Retina (tissue), 1 donor: ENCODE measurements around the gene ACSL3.

Source experiments
- DNase-seq: peaks from one replicate; pipeline ENCODE4 v3.0.0-alpha.2; 2016

The ACSL3 gene

DNA sequence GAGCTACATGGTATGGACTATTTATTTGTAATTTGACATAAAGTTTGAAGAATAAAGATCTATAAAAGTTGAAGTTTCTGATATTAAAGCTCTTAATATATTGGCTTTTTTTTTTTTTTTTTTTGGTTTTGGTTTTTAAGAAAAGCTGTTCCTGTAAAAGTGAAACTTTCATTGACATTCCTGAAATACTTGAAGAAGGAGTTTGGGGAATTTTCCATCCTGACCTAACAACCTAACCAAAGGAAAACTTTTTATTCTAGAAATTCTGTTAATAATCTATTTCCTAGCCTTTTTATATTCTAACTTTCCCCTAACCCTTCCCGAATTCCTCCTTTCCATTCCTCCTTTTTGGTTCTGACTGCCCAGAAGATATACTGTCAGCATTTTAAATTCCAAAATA lies 83.7 kb downstream of the ACSL3 start:
- no peak for DNase-seq

GRCh38 chr2:222944971-222945740 lies 84.3 kb downstream of the ACSL3 start:
- DNase-seq = no peak

DNA sequence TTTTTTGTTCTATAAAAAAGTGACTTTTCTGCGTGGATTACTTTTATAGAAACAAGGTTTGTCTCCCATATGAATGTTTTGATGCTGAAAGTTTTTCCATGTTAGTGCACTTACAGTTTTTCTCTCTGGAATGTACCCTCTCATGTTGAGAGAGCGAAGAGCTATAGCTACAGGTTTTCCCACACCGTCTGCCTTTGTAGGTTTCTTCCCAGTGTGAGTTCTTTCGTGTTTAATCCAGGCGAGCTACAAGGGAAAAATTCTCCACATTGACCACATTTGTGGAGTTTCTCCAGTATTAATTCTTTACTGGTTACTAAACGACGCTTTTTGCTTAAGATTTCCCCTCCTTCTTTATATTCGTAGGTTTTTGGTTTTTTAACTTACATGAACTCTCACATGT lies 85.1 kb downstream of the ACSL3 start:
- no peak for DNase-seq

DNA sequence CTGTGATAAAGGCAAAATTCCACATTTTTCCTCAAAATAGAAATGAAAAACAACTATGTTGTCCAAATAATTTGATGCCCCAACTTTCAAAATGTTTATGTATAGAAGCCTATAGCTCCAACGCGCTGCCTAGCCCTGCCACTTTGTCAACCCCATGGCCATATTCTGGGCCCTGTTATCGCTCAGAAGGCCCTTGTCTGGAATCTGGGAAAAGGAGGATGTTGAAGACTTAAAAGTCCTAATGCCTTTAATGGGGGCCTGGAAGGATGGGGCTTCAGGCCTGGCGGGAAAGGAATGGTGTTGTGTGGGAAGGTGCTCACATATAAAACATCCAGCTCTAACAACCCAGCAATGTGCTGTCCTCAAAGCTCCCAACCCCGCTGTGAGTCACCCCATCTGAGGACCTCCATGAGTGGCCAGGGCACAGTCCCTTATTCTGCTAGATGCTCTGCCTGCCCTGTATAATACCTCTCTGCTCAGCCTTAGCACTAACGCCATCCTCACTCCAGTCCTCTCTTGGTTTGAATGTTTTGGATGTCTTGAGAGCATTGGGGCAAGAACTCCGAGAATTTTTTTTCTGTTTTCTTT lies 86.0 kb downstream of the ACSL3 start:
- DNase-seq = no peak

GRCh38 chr2:222949073-222949472 lies 88.2 kb downstream of the ACSL3 start:
- no peak for DNase-seq

- no peak for DNase-seq
Observed at GRCh38 chr2:222949690-222950323, 89.0 kb downstream of the ACSL3 start.

GRCh38 chr2:222950638-222951285 lies 89.9 kb downstream of the ACSL3 start:
- DNase-seq = no peak

DNA sequence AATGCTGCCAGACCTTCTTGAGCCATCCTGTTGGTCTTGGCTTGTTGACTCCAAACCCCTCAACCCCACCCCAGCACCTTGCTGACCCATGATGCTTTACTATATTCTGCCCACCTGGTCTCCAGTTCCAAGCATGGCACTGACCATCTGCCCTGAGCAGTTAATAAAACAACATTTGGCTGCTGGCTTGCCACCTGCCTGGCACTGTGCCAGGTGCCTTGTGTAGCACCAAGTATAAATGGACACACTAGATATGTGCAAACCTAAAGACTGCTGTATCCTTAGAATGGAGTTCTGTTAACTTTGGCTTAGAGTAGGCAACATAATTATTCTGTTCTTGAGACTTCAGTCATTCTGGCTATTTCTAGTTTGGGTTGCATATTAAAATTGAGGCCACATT lies 91.4 kb downstream of the ACSL3 start:
- DNase-seq = no peak

- DNase-seq = no peak
Observed at GRCh38 chr2:222955008-222955407, 94.2 kb downstream of the ACSL3 start.

- DNase-seq = no peak
Observed at GRCh38 chr2:222959358-222959757, 98.5 kb downstream of the ACSL3 start.

DNA sequence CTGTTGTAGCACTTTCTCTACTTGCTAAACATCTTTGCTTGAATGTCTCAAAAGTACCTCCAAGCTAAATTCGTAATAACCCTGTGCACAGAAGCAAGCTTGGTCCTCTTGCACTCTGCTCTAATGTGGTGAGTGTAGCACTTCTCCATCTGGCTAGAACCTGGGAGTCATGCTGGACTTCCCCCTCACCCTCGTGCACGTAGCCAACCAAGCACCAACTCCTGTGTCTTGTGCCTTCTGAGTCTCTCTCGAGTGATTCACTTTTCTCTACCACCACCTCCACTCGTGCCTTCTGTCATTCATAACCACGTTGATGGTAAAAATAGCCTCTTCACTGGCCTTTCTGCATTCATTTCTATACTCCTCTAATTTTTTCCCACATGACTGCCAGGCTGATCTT lies 99.3 kb downstream of the ACSL3 start:
- no peak for DNase-seq

GRCh38 chr2:222963641-222964040 lies 102.8 kb downstream of the ACSL3 start:
- DNase-seq = no peak

- DNase-seq = no peak
Observed at GRCh38 chr2:222964376-222965031, 103.7 kb downstream of the ACSL3 start.

GRCh38 chr2:222965555-222965954 lies 104.7 kb downstream of the ACSL3 start:
- no peak for DNase-seq

- DNase-seq = no peak
Observed at GRCh38 chr2:222968550-222969155, 107.8 kb downstream of the ACSL3 start.

- DNase-seq = no peak
Observed at GRCh38 chr2:222969491-222969890, 108.7 kb downstream of the ACSL3 start.

DNA sequence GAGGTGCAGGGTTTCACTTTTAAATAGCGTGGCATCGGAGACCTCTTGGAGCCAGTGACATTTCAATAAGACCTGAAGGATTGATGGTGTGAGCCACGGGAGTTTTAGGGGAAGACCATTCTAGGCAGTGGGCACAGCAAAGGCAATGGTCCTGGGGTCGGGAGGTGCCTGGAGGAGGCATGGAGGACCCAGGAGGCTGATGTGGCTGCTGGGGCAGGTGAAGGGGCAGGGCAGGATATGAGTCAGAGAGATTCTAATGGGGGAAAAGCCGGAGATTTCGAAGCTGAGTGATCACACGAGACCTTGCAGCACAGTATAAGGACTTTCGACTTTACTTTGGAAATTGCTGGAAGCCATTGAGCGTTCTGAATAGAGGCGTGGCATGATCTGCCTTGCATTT lies 111.6 kb downstream of the ACSL3 start:
- no peak for DNase-seq

GRCh38 chr2:222973237-222973636 lies 112.4 kb downstream of the ACSL3 start:
- DNase-seq = no peak

- DNase-seq = no peak
Observed at GRCh38 chr2:222973733-222974132, 112.9 kb downstream of the ACSL3 start.

DNA sequence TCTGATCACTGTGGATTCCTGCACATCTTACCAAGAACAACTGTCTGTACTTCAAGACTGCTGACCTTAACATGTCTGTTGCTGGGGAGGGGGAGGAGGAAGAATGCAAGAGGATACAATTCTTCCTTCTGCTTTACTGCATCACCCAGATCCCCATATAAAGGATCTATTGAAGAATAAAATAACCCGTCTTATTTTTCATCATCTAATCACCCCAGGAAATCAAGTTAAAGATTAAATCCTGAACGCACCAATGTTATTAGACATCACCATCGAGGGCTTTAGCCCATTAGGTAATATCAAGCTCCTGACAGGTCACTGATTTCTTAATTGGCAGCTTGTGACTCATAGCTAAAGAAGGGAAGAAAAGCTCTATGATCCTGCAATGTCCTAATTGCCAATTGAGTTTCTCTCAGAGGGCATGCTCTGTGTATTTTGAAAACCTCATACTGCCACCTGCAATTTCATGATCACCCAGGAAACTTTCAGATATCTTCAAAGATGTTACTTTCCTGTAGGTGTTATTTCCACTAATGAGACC lies 115.8 kb downstream of the ACSL3 start:
- no peak for DNase-seq

DNA sequence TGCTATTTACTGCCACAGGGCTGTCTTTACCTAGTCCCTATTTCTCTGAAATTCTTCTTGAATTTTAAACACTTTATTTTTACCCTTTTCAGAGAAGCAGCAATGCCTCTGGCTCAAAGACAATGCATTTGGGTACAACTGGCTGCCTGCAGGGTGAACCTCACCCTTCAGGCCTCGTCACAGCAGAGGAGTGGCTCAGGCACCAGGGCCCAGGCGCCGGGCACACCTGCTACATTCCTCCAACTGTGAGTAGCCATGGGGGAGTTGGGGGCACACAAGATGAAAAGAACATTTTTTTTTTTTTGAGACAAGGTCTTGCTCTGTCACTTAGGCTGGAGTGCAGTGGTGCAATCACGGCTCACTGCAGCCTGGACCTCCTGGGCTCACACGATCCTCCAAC lies 116.3 kb downstream of the ACSL3 start:
- DNase-seq = no peak

DNA sequence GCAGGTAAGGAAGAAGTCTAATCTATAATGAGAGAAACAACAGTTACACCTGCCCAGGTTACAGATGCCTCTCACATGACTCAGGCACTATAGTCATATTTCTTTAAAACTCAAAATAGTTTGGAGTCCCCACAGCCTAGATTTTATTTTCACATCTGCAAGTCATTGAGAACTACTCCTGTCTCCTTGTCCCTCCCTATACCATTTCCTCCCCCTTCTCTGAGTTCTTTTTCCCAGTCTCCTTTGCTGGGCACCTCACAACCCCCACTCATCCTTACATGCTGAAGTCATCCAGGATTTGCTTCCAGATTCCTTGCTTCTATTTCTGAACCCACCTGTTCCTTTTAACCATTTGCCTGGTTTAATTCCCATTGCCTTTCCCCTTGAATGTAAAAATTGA lies 118.0 kb downstream of the ACSL3 start:
- no peak for DNase-seq

DNA sequence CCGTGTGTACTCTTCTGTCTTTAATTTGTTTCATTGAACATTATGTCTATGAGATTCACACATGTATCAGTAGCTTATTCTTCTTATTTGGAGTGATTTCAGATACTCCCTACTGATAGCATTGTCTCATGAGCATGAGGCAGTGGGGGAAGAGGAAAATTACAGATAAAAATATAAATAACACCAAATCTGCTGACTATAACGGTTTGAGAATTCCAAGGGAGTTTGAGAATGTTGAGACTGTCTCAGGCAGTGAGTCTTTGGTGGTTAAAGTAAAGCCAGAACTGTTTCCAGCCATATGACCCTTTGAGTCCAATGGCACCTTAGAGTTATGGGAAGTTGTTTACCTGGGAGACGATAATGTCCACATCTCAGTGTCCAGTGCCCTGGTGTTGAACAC lies 118.6 kb downstream of the ACSL3 start:
- DNase-seq = no peak
